Liver (tissue), 9 donors: ENCODE measurements around the gene ZNF772. TPM values are rescaled to one million over a fixed set of nuclear protein-coding genes. Genes with fewer than 3 reads are reported as not detected.
"Not testable (repeated sequence)": the region's sequence is repeated elsewhere in the genome, so short reads cannot be mapped to it uniquely, and the experiment has no call there.

Source experiments
- DNase-seq: peaks from one replicate; pipeline ENCODE4 v3.0.0-alpha.2; 2017; ENCODE audit warnings: low spot score
- H3K27ac ChIP-seq, 2 donors: one replicate each; pipeline ENCODE4 v1.7.0; 2013; ENCODE audit warnings: inconsistent platforms in 2 of 2, low read length in 2 of 2, control low read depth in 1 of 2, low read depth in 1 of 2, mild to moderate bottlenecking in 1 of 2
- H3K27me3 ChIP-seq, 4 donors: one replicate each; pipeline versions ENCODE4 v1.6.1 to v1.7.0; 2013; ENCODE audit warnings: low read length in 3 of 4, inconsistent platforms in 1 of 4, mild to moderate bottlenecking in 1 of 4, moderate library complexity in 1 of 4; ENCODE audit not compliant: control insufficient read depth in 4 of 4, insufficient read depth in 4 of 4
- H3K36me3 ChIP-seq, 4 donors: one replicate each; pipeline versions ENCODE4 v1.6.1 to v1.7.0; 2013; ENCODE audit warnings: low read length in 3 of 4, mild to moderate bottlenecking in 3 of 4, low read depth in 1 of 4, moderate library complexity in 1 of 4; ENCODE audit not compliant: control insufficient read depth in 4 of 4, insufficient read depth in 3 of 4
- H3K4me1 ChIP-seq, 4 donors: one replicate each; pipeline versions ENCODE4 v1.6.1 to v1.7.0; 2013; ENCODE audit warnings: low read length in 3 of 4, mild to moderate bottlenecking in 3 of 4, moderate library complexity in 1 of 4; ENCODE audit not compliant: control insufficient read depth in 4 of 4, insufficient read depth in 4 of 4
- H3K4me3 ChIP-seq, 3 donors: one replicate each; pipeline versions ENCODE4 v1.6.1 to v1.7.0; 2013; ENCODE audit warnings: low read length in 3 of 3, control low read depth in 1 of 3, low read depth in 1 of 3, mild to moderate bottlenecking in 1 of 3
- H3K9ac ChIP-seq, 2 donors: one replicate each; pipeline ENCODE4 v1.7.0; 2013; ENCODE audit warnings: low read length in 2 of 2, mild to moderate bottlenecking in 2 of 2, moderate library complexity in 2 of 2, control low read depth in 1 of 2, low read depth in 1 of 2
- H3K9me3 ChIP-seq, 4 donors: one replicate each; pipeline versions ENCODE4 v1.6.1 to v1.7.0; 2013; ENCODE audit warnings: low read length in 3 of 4; ENCODE audit not compliant: control insufficient read depth in 4 of 4
- GABPA ChIP-seq, 2 donors: IDR thresholded peaks in 1 of 2; conservative IDR thresholded peaks in 1 of 2; 2 replicates each; pipeline ENCODE4 v1.6.1; 2016; ENCODE audit warnings: antibody characterized with exemption in 2 of 2, mild to moderate bottlenecking in 1 of 2, moderate library complexity in 1 of 2
- MAX ChIP-seq: IDR thresholded peaks from 2 replicates; pipeline ENCODE4 v1.6.1; 2016; ENCODE audit warnings: antibody characterized with exemption
- RAD21 ChIP-seq, 2 donors: IDR thresholded peaks; 2 replicates each; pipeline ENCODE4 v1.6.1; 2016; ENCODE audit warnings: antibody characterized with exemption in 2 of 2, mild to moderate bottlenecking in 2 of 2
- RXRA ChIP-seq, 2 donors: IDR thresholded peaks; 2 replicates each; pipeline ENCODE4 v1.6.1; 2017 to 2018; ENCODE audit warnings: antibody characterized with exemption in 2 of 2, mild to moderate bottlenecking in 1 of 2
- SP1 ChIP-seq: IDR thresholded peaks from 2 replicates; pipeline ENCODE4 v1.6.1; 2018; ENCODE audit warnings: antibody characterized with exemption, mild to moderate bottlenecking
- YY1 ChIP-seq: IDR thresholded peaks from 2 replicates; pipeline ENCODE4 v1.6.1; 2016; ENCODE audit warnings: antibody characterized with exemption, mild to moderate bottlenecking
- ZBTB33 ChIP-seq: IDR thresholded peaks from 2 replicates; pipeline ENCODE4 v1.6.1; 2016; ENCODE audit warnings: antibody characterized with exemption
- WGBS: extraction: QIAGEN DNeasy Blood & Tissue Kit; methylation state at CpG from one replicate; pipeline ENCODE4 v1.1.7; 2013; 5-methylcytosine and 5-hydroxymethylcytosine counted together
- polyA plus RNA-seq, 2 donors: library from polyadenylated mRNA; stranded (reverse) in 1 of 2; unstranded in 1 of 2; fragments of 200-250 nt in 1 of 2; fragments of >200 nt in 1 of 2; fragmentation: Nextera tagmentation in 1 of 2; extraction: Ambion mirVana in 1 of 2; gene quantifications; one replicate each; pipeline versions ENCODE4 v1.2.1 to v1.2.3, GENCODE V29; 2013 to 2015
- total RNA-seq, 2 donors: library from RNA; depleted of rRNA; stranded (reverse); fragments of >200 nt; gene quantifications; one replicate each; pipeline ENCODE4 v1.2.3, GENCODE V29; 2014
- donor health status: healthy.
- donor health status: healthy.
- donor health status: healthy.
- donor health status: healthy.
- donor health status: healthy.

The ZNF772 gene
- total and polyA plus RNA-seq, 4 donors, result 0.81 to 11.1 (median 3.5) TPM

- not testable (repeated sequence) for H3K4me1 ChIP-seq, H3K27me3 ChIP-seq, H3K9ac ChIP-seq
- TF ChIP-seq GABPA (IDR thresholded peaks at IDR 0.05 in 1 of 2, conservative IDR thresholded peaks at IDR 0.05 in 1 of 2) (peak; percentile 82 to 96), YY1 (peak; percentile 53), MAX (peak; percentile 36), SP1 (peak; percentile 47), ZBTB33 (peak; percentile 28), RAD21 (IDR thresholded peaks at IDR 0.05) (peak in 1 of 2 donors; percentile 7), RXRA (IDR thresholded peaks at IDR 0.05) (peak; percentile 17 to 35)
- peak within 1 kb of the TSS; percentile 46 for H3K27ac ChIP-seq
- H3K36me3 ChIP-seq, result peaks cover 0 to 18% (median 8%) of the 10 kb centered on the region in 4 donors
- peaks cover 3 to 34% (median 29%) of the 10 kb centered on the region in 4 donors for H3K9me3 ChIP-seq
- peak within 1 kb of the TSS; percentile 60 to 85 (median 64) for H3K4me3 ChIP-seq
- peak; percentile 95 for DNase-seq
- WGBS, result under 1% methylated on average over 60 of the region's 69 CpGs
Measured at GRCh38 chr19:57499680-57500395, 22.5 kb upstream of the ZNF772 start, which contains the start of gene ZNF773. Gene ZNF773, plus strand, starts transcription at chr19:57499938. Its CDS starts 143 bp downstream, at chr19:57500081.

- Histone ChIP-seq H3K36me3 (peaks cover 0 to 20% (median 6%) of the 10 kb centered on the region in 4 donors), H3K4me3 (peak overlapping the region in 1 of 3 donors; percentile 64), H3K9me3 (peaks cover 3 to 40% (median 29%) of the 10 kb centered on the region in 4 donors)
- DNase-seq, H3K4me1 ChIP-seq, H3K27me3 ChIP-seq, H3K9ac ChIP-seq, H3K27ac ChIP-seq: not testable (repeated sequence)
Measured at GRCh38 chr19:57499332-57499679, 21.9 kb upstream of the ZNF772 start.

- not testable (repeated sequence) for H3K9ac ChIP-seq
- peaks cover 5 to 45% (median 32%) of the 10 kb centered on the region in 4 donors for H3K9me3 ChIP-seq
Measured at GRCh38 chr19:57488299-57488644, 10.9 kb upstream of the ZNF772 start.

GRCh38 chr19:57487477-57488298 is 10.3 kb upstream of the ZNF772 start, which contains the start of gene ZNF419:
Gene ZNF419, plus strand, starts transcription at chr19:57487750. Its CDS starts 201 bp downstream, at chr19:57487951.
- H3K36me3 ChIP-seq, result peaks cover 3 to 19% (median 17%) of the 10 kb centered on the region in 4 donors

More at GRCh38 chr19:57488299-57488644, 10.9 kb upstream of the ZNF772 start:
- H3K4me3 ChIP-seq, result peak overlapping the region in 2 of 3 donors; percentile 41 to 44
- peaks cover 5 to 24% (median 23%) of the 10 kb centered on the region in 4 donors for H3K36me3 ChIP-seq
- not testable (repeated sequence) for H3K27ac ChIP-seq, H3K27me3 ChIP-seq, DNase-seq, H3K4me1 ChIP-seq
- no CpG with 5 or more reads among the region's 1 CpG for WGBS

More at GRCh38 chr19:57487477-57488298, 10.3 kb upstream of the ZNF772 start, which contains the start of gene ZNF419:
- under 1% methylated on average over 59 of the region's 69 CpGs for WGBS
- DNase-seq, result peak; percentile 91
- peak within 1 kb of the TSS; percentile 46 to 94 (median 78) for H3K4me3 ChIP-seq
- H3K9me3 ChIP-seq, result peaks cover 5 to 39% (median 27%) of the 10 kb centered on the region in 4 donors
- TF ChIP-seq YY1, result peak; percentile 64
- TF ChIP-seq GABPA (IDR thresholded peaks at IDR 0.05 in 1 of 2, conservative IDR thresholded peaks at IDR 0.05 in 1 of 2), result peak; percentile 81 to 97
- TF ChIP-seq SP1, result peak; percentile 61
- H3K4me1 ChIP-seq, H3K27me3 ChIP-seq: not testable (repeated sequence)
- H3K27ac ChIP-seq, result peak within 1 kb of the TSS; percentile 2 to 46
- peak within 1 kb of the TSS in 1 of 2 donors; percentile 10 for H3K9ac ChIP-seq
